H9 (cell line): ENCODE measurements around the gene POU2F3. TPM values are rescaled to one million over a fixed set of nuclear protein-coding genes. Genes with fewer than 3 reads are reported as not detected.

Source experiments
- DNase-seq: peaks from one replicate; pipeline ENCODE4 v3.0.0-alpha.2; 2017
- H2AFZ ChIP-seq: one replicate; pipeline ENCODE4 v1.6.1; 2013; ENCODE audit warnings: mild to moderate bottlenecking, low read length, control low read depth, moderate library complexity
- H2AK5ac ChIP-seq: 2 replicates; pipeline ENCODE4 v1.6.1; 2013; ENCODE audit warnings: low read length, control low read depth, mixed read lengths; ENCODE audit not compliant: insufficient read length
- H2BK120ac ChIP-seq: one replicate; pipeline ENCODE4 v1.6.1; 2013; ENCODE audit warnings: low read depth, mild to moderate bottlenecking, low read length, control low read depth, inconsistent platforms; ENCODE audit not compliant: poor library complexity, severe bottlenecking
- H2BK12ac ChIP-seq: 2 replicates; pipeline ENCODE4 v1.6.1; 2013; ENCODE audit warnings: low read length, control low read depth, mixed read lengths, low read depth; ENCODE audit not compliant: insufficient read length
- H2BK15ac ChIP-seq: 2 replicates; pipeline ENCODE4 v1.6.1; 2013; ENCODE audit warnings: low read depth, low read length, control low read depth
- H2BK20ac ChIP-seq: one replicate; pipeline ENCODE4 v1.6.1; 2013; ENCODE audit warnings: low read depth, mild to moderate bottlenecking, low read length, control low read depth, inconsistent platforms; ENCODE audit not compliant: poor library complexity, severe bottlenecking
- H2BK5ac ChIP-seq: 2 replicates; pipeline ENCODE4 v1.6.1; 2013; ENCODE audit warnings: low read length, control low read depth, mixed read lengths; ENCODE audit not compliant: insufficient read length
- H3K14ac ChIP-seq: 2 replicates; pipeline ENCODE4 v1.6.1; 2013; ENCODE audit warnings: low read length, control low read depth; ENCODE audit not compliant: insufficient read depth
- H3K18ac ChIP-seq: 2 replicates; pipeline ENCODE4 v1.6.1; 2013; ENCODE audit warnings: low read depth, mild to moderate bottlenecking, mixed read lengths, low read length, control low read depth; ENCODE audit not compliant: insufficient read length
- H3K23ac ChIP-seq: 2 replicates; pipeline ENCODE4 v1.6.1; 2013; ENCODE audit warnings: low read length, control low read depth, mixed read lengths, low read depth; ENCODE audit not compliant: insufficient read length
- H3K23me2 ChIP-seq: 2 replicates; pipeline ENCODE4 v1.6.1; 2013; ENCODE audit warnings: low read depth, mild to moderate bottlenecking, mixed read lengths, low read length, control low read depth; ENCODE audit not compliant: insufficient read length, poor library complexity, severe bottlenecking
- H3K27ac ChIP-seq: 2 replicates; pipeline ENCODE4 v1.5.1; 2013; ENCODE audit warnings: low read length, control low read depth, mixed read lengths, low read depth; ENCODE audit not compliant: insufficient read length
- H3K27me3 ChIP-seq: 2 replicates; pipeline ENCODE4 v1.6.1; 2013; ENCODE audit warnings: low read length, control low read depth, inconsistent platforms; ENCODE audit not compliant: insufficient read depth
- H3K4ac ChIP-seq: 2 replicates; pipeline ENCODE4 v1.6.1; 2013; ENCODE audit warnings: low read depth, mild to moderate bottlenecking, control low read depth, inconsistent platforms, low read length, moderate library complexity
- H3K4me1 ChIP-seq: 2 replicates; pipeline ENCODE4 v1.6.1; 2013; ENCODE audit warnings: low read length, control low read depth, inconsistent platforms; ENCODE audit not compliant: insufficient read depth
- H3K4me2 ChIP-seq: 2 replicates; pipeline ENCODE4 v1.6.1; 2013; ENCODE audit warnings: low read length, control low read depth, mixed read lengths; ENCODE audit not compliant: insufficient read length, insufficient read depth
- H3K56ac ChIP-seq: 2 replicates; pipeline ENCODE4 v1.6.1; 2013; ENCODE audit warnings: low read depth, mild to moderate bottlenecking, mixed read lengths, low read length, control low read depth; ENCODE audit not compliant: insufficient read length
- H3K79me1 ChIP-seq: 2 replicates; pipeline ENCODE4 v1.6.1; 2013; ENCODE audit warnings: low read depth, mild to moderate bottlenecking, moderate library complexity, low read length, control low read depth, inconsistent platforms; ENCODE audit not compliant: insufficient read depth, poor library complexity, severe bottlenecking
- H3K79me2 ChIP-seq: 2 replicates; pipeline ENCODE4 v1.6.1; 2013; ENCODE audit warnings: low read length, control low read depth, inconsistent platforms; ENCODE audit not compliant: insufficient read depth
- H3K9ac ChIP-seq: 2 replicates; pipeline ENCODE4 v1.6.1; 2013; ENCODE audit warnings: low read length, control low read depth, mixed read lengths; ENCODE audit not compliant: insufficient read length; ENCODE audit errors: extremely low read depth
- H3K9me3 ChIP-seq: one replicate; pipeline ENCODE4 v1.6.1; 2013; ENCODE audit warnings: low read depth, low read length, inconsistent platforms; ENCODE audit not compliant: control insufficient read depth
- H3T11ph ChIP-seq: one replicate; pipeline ENCODE4 v1.6.1; 2013; ENCODE audit warnings: mild to moderate bottlenecking, low read length, control low read depth, inconsistent platforms
- H4K20me1 ChIP-seq: one replicate; pipeline ENCODE4 v1.6.1; 2013; ENCODE audit not compliant: control insufficient read depth, insufficient read length, insufficient read depth
- H4K5ac ChIP-seq: 2 replicates; pipeline ENCODE4 v1.6.1; 2013; ENCODE audit warnings: low read depth, mild to moderate bottlenecking, mixed read lengths, low read length, control low read depth; ENCODE audit not compliant: insufficient read length
- H4K8ac ChIP-seq: replicated peaks from 2 replicates; pipeline ENCODE4 v1.6.1; 2013; ENCODE audit warnings: low read length, control low read depth, mixed read lengths, low read depth; ENCODE audit not compliant: insufficient read length
- H4K91ac ChIP-seq: 2 replicates; pipeline ENCODE4 v1.6.1; 2013; ENCODE audit warnings: low read depth, mild to moderate bottlenecking, moderate library complexity, mixed read lengths, low read length, control low read depth; ENCODE audit not compliant: insufficient read length
- H3K27ac Mint-ChIP-seq, 3 experiments: 2 replicates in 2 of 3; 3 replicates in 1 of 3; pipeline ENCODE4 v1.8.0; 2020 to 2021; ENCODE audit warnings: mixed read lengths in 3 of 3, mild to moderate bottlenecking in 1 of 3, moderate library complexity in 1 of 3
- H3K27me3 Mint-ChIP-seq: 2 replicates; pipeline ENCODE4 v1.8.0; 2021; ENCODE audit warnings: low read depth, mild to moderate bottlenecking, moderate library complexity, mixed read lengths
- H3K36me3 Mint-ChIP-seq, 3 experiments: 2 replicates in 2 of 3; 3 replicates in 1 of 3; pipeline ENCODE4 v1.8.0; 2020 to 2021; ENCODE audit warnings: low read depth in 3 of 3, mixed read lengths in 3 of 3; ENCODE audit not compliant: insufficient read depth in 1 of 3
- H3K4me1 Mint-ChIP-seq, 2 experiments: 2 replicates each; pipeline ENCODE4 v1.8.0; 2020; ENCODE audit warnings: mixed read lengths in 2 of 2
- H3K4me3 Mint-ChIP-seq, 2 experiments: 2 replicates in 1 of 2; 3 replicates in 1 of 2; pipeline ENCODE4 v1.8.0; 2020 to 2021; ENCODE audit warnings: mild to moderate bottlenecking in 2 of 2, mixed read lengths in 2 of 2, moderate library complexity in 1 of 2
- H3K9me3 Mint-ChIP-seq, 2 experiments: 2 replicates in 1 of 2; 3 replicates in 1 of 2; pipeline ENCODE4 v1.8.0; 2020; ENCODE audit warnings: mild to moderate bottlenecking in 2 of 2, mixed read lengths in 2 of 2, moderate library complexity in 1 of 2
- CTCF ChIP-seq: fragments of 200-600 bp; sonication (generic); conservative IDR thresholded peaks from 3 replicates; pipeline ENCODE4 v1.8.0; 2021; ENCODE audit warnings: antibody characterized with exemption, mild to moderate bottlenecking
- WGBS: extraction: QIAGEN DNeasy Blood & Tissue Kit; methylation state at CpG from one replicate; pipeline ENCODE4 v1.1.7; 2013; ENCODE audit warnings: missing lambda C conversion rate, low lambda C conversion rate, mixed read lengths; ENCODE audit not compliant: insufficient read length; ENCODE audit errors: extremely low coverage; 5-methylcytosine and 5-hydroxymethylcytosine counted together
- total RNA-seq: library from RNA; stranded (reverse); gene quantifications from 2 replicates; pipeline ENCODE4 v1.2.1, GENCODE V29; 2021

POU2F3 gene
- total RNA-seq, 1 experiment from 2014 or later, result 1.1 TPM

GRCh38 chr11:120197251-120197891, 42.6 kb upstream of the POU2F3 start:
- Histone ChIP-seq H3K9me3 (no peaks in the 10 kb centered on the region), H4K8ac (no peak overlapping the region), H3K79me2 (no peaks in the 10 kb centered on the region), H2BK15ac (no peak overlapping the region), H3K4me2 (no peak overlapping the region), H2BK12ac (no peak overlapping the region), H3K4me1 (no peaks in the 10 kb centered on the region), H4K20me1 (no peaks in the 10 kb centered on the region), H3K9ac (no peak overlapping the region), H3K56ac (no peak overlapping the region), H3K27me3 (peaks cover 24% of the 10 kb centered on the region; the same call in 1 of the 2 replicates), H4K5ac (no peak overlapping the region), H3T11ph (no peak overlapping the region), H3K14ac (no peak overlapping the region), H4K91ac (no peak overlapping the region), H3K27ac (no peak overlapping the region), H2BK20ac (no peak overlapping the region), H3K4ac (no peak overlapping the region), H2BK120ac (no peak overlapping the region), H3K79me1 (no peaks in the 10 kb centered on the region), H2AFZ (no peak overlapping the region), H2AK5ac (no peak overlapping the region), H3K18ac (no peak overlapping the region), H3K23me2 (no peaks in the 10 kb centered on the region), H3K23ac (no peak overlapping the region), H2BK5ac (no peak overlapping the region)
- Mint-ChIP-seq H3K27ac (no peak overlapping the region), H3K4me3 (peak overlapping the region in 1 of 2 experiments; percentile 34; a peak in 2 of 5 replicates), H3K27me3 (peaks cover 96% of the 10 kb centered on the region), H3K36me3 (no peaks in the 10 kb centered on the region), H3K9me3 (peaks cover 0 to 3% of the 10 kb centered on the region in 2 experiments; a peak in 1 of 5 replicates), H3K4me1 (peaks cover 39 to 58% of the 10 kb centered on the region in 2 experiments)
- no peak for TF ChIP-seq CTCF
- no CpG with 5 or more reads among the region's 14 CpGs for WGBS
- peak; percentile 56 for DNase-seq
